IPS-18a (cell line): ENCODE data around the gene CTDSP2.
A peak's percentile ranks its signal among the peaks of the same experiment; 100 is the strongest.
"Not testable (repeated sequence)": the region's sequence is repeated elsewhere in the genome, so short reads cannot be mapped to it uniquely, and the experiment has no call there.

Experiments
- H3K27ac ChIP-seq: one replicate; pipeline ENCODE4 v1.5.1; 2013; ENCODE audit warnings: low read length
- H3K27me3 ChIP-seq: one replicate; pipeline ENCODE4 v1.6.1; 2013; ENCODE audit warnings: mild to moderate bottlenecking, low read length; ENCODE audit not compliant: control insufficient read depth, insufficient read depth
- H3K36me3 ChIP-seq: one replicate; pipeline ENCODE4 v1.6.1; 2013; ENCODE audit warnings: low read depth, low read length; ENCODE audit not compliant: control insufficient read depth
- H3K4me1 ChIP-seq: one replicate; pipeline ENCODE4 v1.6.1; 2013; ENCODE audit warnings: low read depth, low read length; ENCODE audit not compliant: control insufficient read depth
- H3K4me3 ChIP-seq: one replicate; pipeline ENCODE4 v1.5.1; 2013; ENCODE audit warnings: low read length
- H3K9ac ChIP-seq: one replicate; pipeline ENCODE4 v1.6.1; 2013; ENCODE audit warnings: mild to moderate bottlenecking, low read length, moderate library complexity
- H3K9me3 ChIP-seq: one replicate; pipeline ENCODE4 v1.6.1; 2013; ENCODE audit warnings: low read depth, low read length; ENCODE audit not compliant: control insufficient read depth

CTDSP2 gene

DNA sequence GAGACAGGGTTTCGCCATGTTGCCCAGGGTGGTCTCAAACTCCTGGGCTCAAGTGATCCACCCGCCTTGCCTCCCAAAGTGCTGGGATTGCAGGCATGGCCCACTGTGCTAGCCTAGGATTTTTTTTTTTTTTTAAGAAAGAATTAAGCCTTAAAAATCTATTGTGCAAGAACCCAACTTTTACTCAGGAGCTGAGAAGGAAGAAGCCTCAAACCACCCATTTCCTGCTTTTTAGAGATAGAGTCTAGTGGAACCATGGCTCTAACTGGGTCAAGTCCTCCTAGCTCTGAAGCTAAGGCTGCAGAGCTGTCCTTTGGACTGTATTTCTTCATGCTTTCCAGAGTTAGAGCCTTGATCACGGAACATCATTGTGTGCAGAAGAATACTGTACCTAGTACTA is 65.3 kb downstream of the CTDSP2 start:
- H3K27me3 ChIP-seq, result no peaks in the 10 kb centered on the region
- H3K9me3 ChIP-seq, result no peaks in the 10 kb centered on the region
- no peak overlapping the region for H3K27ac ChIP-seq
- no peaks in the 10 kb centered on the region for H3K4me1 ChIP-seq
- H3K4me3 ChIP-seq, result no peak overlapping the region
- H3K9ac ChIP-seq, result no peak overlapping the region
- H3K36me3 ChIP-seq, result peaks cover 8% of the 10 kb centered on the region

DNA sequence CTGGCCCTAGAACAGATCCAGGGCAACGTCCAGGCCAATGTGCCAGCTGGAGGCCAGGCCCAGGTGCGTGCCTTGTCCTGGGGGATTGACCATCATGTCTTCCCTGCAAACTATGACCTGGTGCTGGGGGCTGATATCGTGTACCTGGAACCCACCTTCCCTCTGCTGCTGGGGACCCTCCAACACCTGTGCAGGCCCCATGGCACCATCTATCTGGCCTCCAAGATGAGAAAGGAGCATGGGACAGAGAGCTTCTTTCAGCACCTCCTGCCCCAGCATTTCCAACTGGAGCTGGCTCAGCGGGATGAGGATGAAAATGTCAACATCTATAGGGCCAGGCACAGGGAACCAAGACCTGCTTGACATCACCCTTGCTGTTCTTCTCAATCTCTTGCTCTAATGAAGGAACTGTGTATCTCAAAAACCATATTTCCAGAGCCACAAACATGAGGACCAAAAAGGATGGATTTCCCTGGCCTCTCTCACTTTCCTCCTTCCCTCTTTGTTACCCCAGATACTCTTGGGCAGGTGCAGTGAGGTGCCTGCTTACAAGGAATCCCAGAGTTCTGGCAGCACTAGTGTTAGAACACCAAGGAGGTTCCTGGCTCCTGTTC is 66.1 kb downstream of the CTDSP2 start:
- no peak overlapping the region for H3K27ac ChIP-seq
- H3K36me3 ChIP-seq, result no peaks in the 10 kb centered on the region
- no peaks in the 10 kb centered on the region for H3K4me1 ChIP-seq
- no peak overlapping the region for H3K9ac ChIP-seq
- H3K4me3 ChIP-seq, result no peak overlapping the region
- H3K27me3 ChIP-seq, result no peaks in the 10 kb centered on the region
- H3K9me3 ChIP-seq, result no peaks in the 10 kb centered on the region

DNA sequence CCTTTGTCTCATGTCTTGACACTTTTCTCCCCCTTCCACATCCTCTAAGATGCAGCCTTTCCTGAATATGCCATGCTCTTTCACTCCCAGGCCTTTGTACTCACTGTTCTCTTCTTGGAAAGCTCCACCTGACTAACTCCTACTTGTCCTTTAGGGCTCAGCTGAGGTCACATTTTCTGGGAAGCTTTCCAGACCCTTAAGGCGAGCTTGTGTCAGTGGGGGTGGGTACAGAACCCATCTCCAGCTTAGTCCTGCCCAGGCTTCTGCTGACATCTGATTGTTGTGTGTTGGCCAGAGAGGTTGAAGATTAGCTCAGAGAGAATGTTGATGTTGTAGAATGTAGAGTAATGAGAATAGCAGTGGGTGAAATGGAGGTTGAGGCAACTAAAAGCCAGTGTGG is 66.8 kb downstream of the CTDSP2 start:
- Histone ChIP-seq H3K27ac (no peak overlapping the region), H3K9me3 (no peaks in the 10 kb centered on the region)

DNA sequence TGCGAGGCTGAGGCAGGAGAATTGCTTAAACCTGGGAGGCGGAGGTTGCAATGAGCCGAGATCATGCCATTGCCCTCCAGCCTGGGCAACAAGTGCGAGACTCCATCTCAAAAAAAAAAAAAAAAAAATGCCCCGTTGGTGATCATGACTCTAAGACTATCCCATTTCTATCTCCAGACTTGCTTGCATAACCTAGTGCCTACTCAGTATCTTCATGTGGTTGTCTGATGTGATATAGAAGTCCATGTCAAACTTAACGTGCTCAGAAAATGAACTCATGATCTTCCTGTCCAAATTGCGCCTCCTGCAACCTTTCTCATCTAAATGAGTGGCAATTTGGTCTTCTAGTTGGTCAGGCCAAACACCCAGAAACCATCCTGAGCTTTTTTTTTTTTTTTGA is 68.6 kb downstream of the CTDSP2 start:
- Histone ChIP-seq H3K27ac (no peak overlapping the region), H3K4me1 (no peaks in the 10 kb centered on the region), H3K9ac (no peak overlapping the region), H3K27me3 (peaks cover 7% of the 10 kb centered on the region), H3K36me3 (no peaks in the 10 kb centered on the region), H3K4me3 (no peak overlapping the region), H3K9me3 (no peaks in the 10 kb centered on the region)

More for the DNA sequence above, 66.8 kb downstream of the CTDSP2 start:
- no peak overlapping the region for H3K9ac ChIP-seq
- no peaks in the 10 kb centered on the region for H3K36me3 ChIP-seq
- no peaks in the 10 kb centered on the region for H3K4me1 ChIP-seq
- no peaks in the 10 kb centered on the region for H3K27me3 ChIP-seq
- H3K4me3 ChIP-seq, result no peak overlapping the region

DNA sequence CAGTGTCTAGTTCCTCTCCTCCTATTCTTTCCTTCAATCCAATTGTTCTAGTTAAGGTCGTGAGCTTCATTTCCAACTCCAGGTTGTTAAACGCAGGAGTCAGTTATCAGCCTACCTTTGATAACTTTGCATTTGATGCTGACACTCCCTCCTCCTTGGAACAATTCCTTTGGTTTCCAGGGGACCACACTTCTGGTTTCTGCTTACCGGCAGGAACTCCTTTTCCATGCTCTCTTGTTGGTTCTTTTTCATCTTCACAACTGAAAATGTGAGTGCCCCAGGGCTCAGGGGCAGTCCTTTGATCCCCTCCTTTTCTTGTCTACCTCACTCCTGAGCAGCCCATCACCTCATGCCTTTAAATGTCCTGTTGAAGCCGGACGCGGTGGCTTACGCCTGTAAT is 69.2 kb downstream of the CTDSP2 start:
- H3K4me1 ChIP-seq, result no peaks in the 10 kb centered on the region

DNA sequence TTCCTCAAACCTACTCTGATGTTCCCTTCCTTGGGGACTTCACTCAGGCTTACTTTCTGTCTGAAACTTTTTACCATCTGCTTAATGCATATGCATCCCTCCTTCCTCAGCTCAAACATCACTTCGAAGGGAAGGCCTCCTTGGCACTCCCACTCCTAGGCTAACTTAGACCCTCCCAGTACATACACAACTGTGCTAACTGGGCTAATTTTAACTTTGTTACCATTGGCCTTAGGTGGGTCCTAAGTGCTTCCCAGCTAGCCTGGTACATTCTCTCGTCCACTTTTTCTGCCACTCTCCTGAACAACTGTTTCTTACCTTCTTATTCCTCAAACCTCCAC is 70.3 kb downstream of the CTDSP2 start:
- Histone ChIP-seq H3K36me3 (no peaks in the 10 kb centered on the region), H3K27me3 (peaks cover 8% of the 10 kb centered on the region), H3K9me3 (no peaks in the 10 kb centered on the region), H3K4me1 (no peaks in the 10 kb centered on the region), H3K9ac (no peak overlapping the region), H3K4me3 (no peak overlapping the region), H3K27ac (no peak overlapping the region)

More for the DNA sequence above, 69.2 kb downstream of the CTDSP2 start:
- H3K4me3 ChIP-seq, result no peak overlapping the region
- H3K27ac ChIP-seq, result no peak overlapping the region
- peaks cover 8% of the 10 kb centered on the region for H3K27me3 ChIP-seq
- no peaks in the 10 kb centered on the region for H3K36me3 ChIP-seq
- H3K9me3 ChIP-seq, result no peaks in the 10 kb centered on the region
- no peak overlapping the region for H3K9ac ChIP-seq

DNA sequence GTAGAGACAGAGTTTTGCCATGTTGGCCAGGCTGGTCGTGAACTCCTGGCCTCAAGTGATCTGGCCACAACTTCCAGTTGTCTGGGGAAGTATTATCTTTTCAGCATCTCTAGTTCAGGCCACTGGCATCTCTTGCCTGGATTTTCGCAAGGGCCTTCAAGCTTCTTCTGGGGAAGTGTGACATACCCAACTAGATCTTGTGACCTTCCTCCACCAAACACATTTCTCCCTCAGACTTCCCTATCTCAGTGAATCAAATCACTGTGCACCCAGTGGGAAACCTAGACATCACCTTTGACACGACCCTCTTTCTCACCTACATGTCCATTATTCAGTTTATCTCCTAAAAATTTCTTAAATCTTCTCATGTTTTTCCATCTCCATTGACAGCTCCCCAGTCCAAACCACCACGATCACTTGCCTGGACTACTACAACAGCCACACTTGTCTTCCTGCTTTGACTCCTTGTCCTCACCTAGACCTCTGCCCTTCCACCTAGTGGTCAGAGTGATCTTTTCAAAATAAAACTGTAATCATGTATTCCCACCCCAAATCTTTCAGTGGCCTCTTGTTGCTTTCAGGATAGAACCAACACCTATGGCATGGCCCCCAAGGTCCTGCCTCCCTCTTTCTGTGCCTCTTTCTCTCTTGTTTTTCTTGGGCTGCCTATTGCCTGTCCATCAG is 70.8 kb downstream of the CTDSP2 start:
- Histone ChIP-seq H3K27me3 (peaks cover 8% of the 10 kb centered on the region), H3K4me3 (no peak overlapping the region), H3K9me3 (no peaks in the 10 kb centered on the region), H3K27ac (no peak overlapping the region), H3K36me3 (peaks cover 1% of the 10 kb centered on the region), H3K9ac (no peak overlapping the region), H3K4me1 (no peaks in the 10 kb centered on the region)

DNA sequence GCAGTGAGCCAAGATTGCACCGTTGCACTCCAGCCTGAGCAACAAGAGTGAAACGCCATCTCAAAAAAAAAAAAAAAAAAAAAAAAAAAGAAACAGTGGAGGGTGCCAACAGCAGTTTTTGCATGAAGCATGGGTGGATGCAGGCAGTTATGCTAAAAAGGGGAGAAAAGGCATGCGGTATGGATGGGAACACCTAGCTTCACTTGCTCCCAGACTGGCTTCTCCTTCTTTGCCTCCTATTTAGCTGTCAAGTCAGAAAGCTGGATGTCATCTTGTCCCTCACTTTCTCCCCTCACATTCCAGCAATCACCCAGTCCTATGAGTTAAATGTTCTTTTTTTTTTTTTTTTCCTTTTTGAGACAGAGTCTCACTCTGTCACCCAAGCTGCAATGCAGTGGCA is 71.5 kb downstream of the CTDSP2 start:
- Histone ChIP-seq H3K4me3 (no peak overlapping the region), H3K4me1 (no peaks in the 10 kb centered on the region), H3K27me3 (peaks cover 8% of the 10 kb centered on the region), H3K27ac (no peak overlapping the region), H3K36me3 (peaks cover 8% of the 10 kb centered on the region), H3K9ac (no peak overlapping the region), H3K9me3 (no peaks in the 10 kb centered on the region)

DNA sequence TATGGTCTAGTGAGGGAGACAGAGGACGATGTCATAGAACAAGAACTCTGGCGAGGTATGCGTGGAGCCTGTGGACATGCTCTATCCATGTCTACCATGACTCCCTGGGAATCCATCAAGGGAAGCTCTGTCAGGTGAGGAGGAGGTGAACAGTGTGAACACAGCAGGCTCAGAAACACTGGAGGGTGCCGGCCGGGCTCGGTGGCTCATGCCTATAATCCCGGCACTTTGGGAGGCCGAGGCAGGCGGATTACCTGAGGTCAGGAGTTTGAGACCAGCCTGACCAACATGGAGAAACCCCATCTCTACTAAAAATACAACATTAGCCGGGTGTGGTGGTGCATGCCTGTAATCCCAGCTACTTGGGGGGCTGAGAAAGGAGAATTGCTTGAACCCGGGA is 71.9 kb downstream of the CTDSP2 start:
- not testable (repeated sequence) for H3K4me1 ChIP-seq, H3K9me3 ChIP-seq, H3K9ac ChIP-seq, H3K27me3 ChIP-seq, H3K4me3 ChIP-seq, H3K27ac ChIP-seq
- H3K36me3 ChIP-seq, result peaks cover 12% of the 10 kb centered on the region

DNA sequence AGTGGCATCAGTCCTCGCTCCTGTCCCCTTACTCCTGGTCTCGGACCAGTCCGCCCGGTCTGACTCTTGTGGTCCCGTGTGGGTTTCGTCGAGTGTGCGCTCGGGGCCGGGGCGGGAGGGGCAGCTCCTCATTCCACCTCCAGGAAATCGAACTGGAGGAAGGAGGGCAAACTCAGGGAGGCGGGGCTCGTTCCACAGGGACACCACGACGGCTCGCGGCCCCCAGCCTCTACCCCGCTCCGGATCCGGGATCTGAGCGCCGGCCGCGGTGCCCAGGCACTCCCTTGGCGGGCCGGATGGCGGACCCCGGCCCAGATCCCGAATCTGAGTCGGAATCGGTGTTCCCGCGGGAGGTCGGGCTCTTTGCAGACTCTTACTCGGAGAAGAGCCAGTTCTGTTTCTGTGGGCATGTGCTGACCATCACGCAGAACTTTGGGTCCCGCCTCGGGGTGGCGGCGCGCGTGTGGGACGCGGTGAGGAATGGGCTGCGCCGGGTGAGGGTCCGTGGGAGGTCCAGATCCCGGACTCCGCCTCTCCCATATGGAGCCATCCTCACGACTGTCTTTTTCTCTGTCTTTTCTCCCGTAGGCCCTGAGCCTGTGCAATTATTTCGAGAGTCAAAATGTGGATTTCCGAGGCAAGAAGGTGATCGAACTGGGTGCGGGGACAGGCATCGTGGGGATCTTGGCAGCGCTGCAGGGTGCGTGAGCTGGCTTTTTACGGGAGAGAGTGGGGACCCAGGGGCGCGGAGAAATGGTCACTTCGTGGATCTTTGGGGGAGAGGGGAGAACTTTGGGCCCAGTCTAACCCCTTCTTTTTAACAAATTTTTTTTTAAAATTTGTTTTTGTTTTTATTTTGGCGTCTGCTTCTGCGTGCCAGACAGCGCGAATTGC is 73.9 kb downstream of the CTDSP2 start, which contains the start of gene EEF1AKMT3:
EEF1AKMT3 (plus strand) TSS at position 186 of the 894 bp plus-strand sequence; CDS start at position 297, 111 bp downstream.
- peak within 1 kb of the TSS; percentile 96 for H3K27ac ChIP-seq
- H3K4me1 ChIP-seq, result no peaks in the 10 kb centered on the region
- peaks cover 10% of the 10 kb centered on the region for H3K27me3 ChIP-seq
- H3K9me3 ChIP-seq, result no peaks in the 10 kb centered on the region
- peak within 1 kb of the TSS; percentile 89 for H3K4me3 ChIP-seq
- peak within 1 kb of the TSS; percentile 96 for H3K9ac ChIP-seq
- H3K36me3 ChIP-seq, result peaks cover 26% of the 10 kb centered on the region

DNA sequence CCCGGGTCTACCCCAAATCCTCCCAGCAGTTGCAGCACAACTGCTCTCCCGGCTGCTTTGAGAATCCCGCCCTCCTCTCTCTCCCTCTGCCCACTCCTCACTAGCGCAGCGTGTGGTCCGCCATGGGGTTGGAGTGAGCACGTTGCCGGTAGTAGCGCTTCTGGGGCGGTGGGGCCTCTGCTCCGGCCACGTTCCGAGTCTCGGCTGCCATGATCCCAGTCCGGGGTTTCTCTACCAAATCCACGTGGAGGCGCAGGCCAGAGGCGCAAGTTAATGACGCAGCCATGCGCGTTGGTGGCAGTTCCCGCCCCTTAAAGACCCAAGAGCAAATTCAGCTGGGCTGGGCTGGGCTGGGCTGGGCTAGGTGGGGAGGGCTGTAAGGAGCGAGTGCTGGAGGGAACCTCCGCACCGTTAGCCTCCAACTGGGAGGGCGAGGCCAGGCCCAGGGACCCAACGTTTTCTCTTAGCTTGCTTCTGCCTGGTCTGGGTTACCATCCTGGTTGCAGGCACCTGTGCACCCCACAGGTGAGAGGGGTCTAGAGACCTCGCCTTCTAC is 74.6 kb downstream of the CTDSP2 start, which contains the start of gene METTL1:
METTL1 (minus strand) TSS at position 233 of the 556 bp plus-strand sequence; CDS start at position 211, 22 bp downstream.
- H3K9ac ChIP-seq, result peak within 1 kb of the TSS; percentile 96
- H3K27ac ChIP-seq, result peak within 1 kb of the TSS; percentile 96
- peak within 1 kb of the TSS; percentile 89 for H3K4me3 ChIP-seq
- peaks cover 7% of the 10 kb centered on the region for H3K4me1 ChIP-seq
- peaks cover 26% of the 10 kb centered on the region for H3K36me3 ChIP-seq
- H3K27me3 ChIP-seq, result peaks cover 18% of the 10 kb centered on the region
- H3K9me3 ChIP-seq, result no peaks in the 10 kb centered on the region
